NB4 (cell line): ENCODE data around the gene ZBTB5.
A peak's percentile ranks its signal among the peaks of the same experiment; 100 is the strongest.

Source experiments
- DNase-seq: peaks from one replicate; pipeline ENCODE4 v3.0.0; 2010; ENCODE audit warnings: low read depth
- H3K4me3 ChIP-seq: one replicate; pipeline ENCODE4 v1.5.1; 2011; ENCODE audit warnings: mild to moderate bottlenecking, low read depth, low read length, moderate library complexity
- CTCF ChIP-seq: IDR thresholded peaks from one replicate; pipeline ENCODE4 v1.5.1; 2012; ENCODE audit warnings: low read depth, low read length
- MAX ChIP-seq: IDR thresholded peaks from 2 replicates; pipeline ENCODE4 v1.6.1; 2011; ENCODE audit warnings: low read depth, low read length
- MYC ChIP-seq: IDR thresholded peaks from 2 replicates; pipeline ENCODE4 v1.6.1; 2011; ENCODE audit warnings: low read depth, low read length
- POLR2A ChIP-seq: IDR thresholded peaks from 2 replicates; pipeline ENCODE4 v1.6.1; 2011; ENCODE audit warnings: mild to moderate bottlenecking; ENCODE audit not compliant: insufficient read length; ENCODE audit errors: extremely low read depth

Gene ZBTB5

GRCh38 chr9:37509536-37509935 is 44.3 kb upstream of the ZBTB5 start:
- TF ChIP-seq MYC (no peak), MAX (no peak), POLR2A (no peak)
- no peak overlapping the region for H3K4me3 ChIP-seq
- DNase-seq, result no peak

- DNase-seq, result no peak
- TF ChIP-seq POLR2A (no peak), MAX (no peak), MYC (no peak), CTCF (no peak)
Observed at GRCh38 chr9:37508834-37509206, 43.6 kb upstream of the ZBTB5 start.

GRCh38 chr9:37508135-37508833 is 43.0 kb upstream of the ZBTB5 start:
- H3K4me3 ChIP-seq, result no peak overlapping the region
- TF ChIP-seq MYC, result no peak
- TF ChIP-seq POLR2A, result no peak
- TF ChIP-seq MAX, result no peak
- TF ChIP-seq CTCF, result no peak
- no peak for DNase-seq

More at GRCh38 chr9:37508834-37509206, 43.6 kb upstream of the ZBTB5 start:
- no peak overlapping the region for H3K4me3 ChIP-seq

- DNase-seq, result no peak
- H3K4me3 ChIP-seq, result no peak overlapping the region
- TF ChIP-seq CTCF (no peak), MYC (no peak), MAX (no peak), POLR2A (no peak)
Observed at GRCh38 chr9:37507566-37508134, 42.4 kb upstream of the ZBTB5 start.

GRCh38 chr9:37504605-37505004 is 39.4 kb upstream of the ZBTB5 start:
- H3K4me3 ChIP-seq, result no peak overlapping the region
- no peak for DNase-seq
- TF ChIP-seq MYC (no peak), CTCF (no peak), POLR2A (no peak), MAX (no peak)

- no peak overlapping the region for H3K4me3 ChIP-seq
- TF ChIP-seq MYC (no peak), MAX (no peak), POLR2A (no peak), CTCF (no peak)
- peak; percentile 44 for DNase-seq
Observed at GRCh38 chr9:37503736-37504135, 38.5 kb upstream of the ZBTB5 start.
